ENCODE measurements around the gene ZACN.
"Not testable (repeated sequence)": the region's sequence is repeated elsewhere in the genome, so short reads cannot be mapped to it uniquely, and the experiment has no call there.

The ZACN gene

DNA sequence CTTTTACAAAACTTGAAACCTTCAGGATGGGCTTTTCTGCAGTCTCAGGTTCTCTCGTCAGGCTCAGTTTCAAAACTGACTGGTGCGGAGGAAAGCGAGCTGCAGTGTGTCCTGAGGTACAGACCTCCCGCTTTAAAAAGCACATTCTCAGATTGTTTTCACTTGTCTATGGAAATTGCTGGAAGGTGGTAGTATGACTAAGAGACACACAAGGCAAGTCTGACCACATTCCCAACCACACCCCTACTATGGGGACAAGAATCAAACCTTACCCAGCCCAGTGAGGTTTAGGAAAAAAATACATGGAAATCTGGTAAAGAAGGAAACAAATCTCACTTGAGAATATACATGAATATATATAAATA lies 24.9 kb upstream of the ZACN start:
- DNase-seq (ENCODE audit: low read depth): no peak

DNA sequence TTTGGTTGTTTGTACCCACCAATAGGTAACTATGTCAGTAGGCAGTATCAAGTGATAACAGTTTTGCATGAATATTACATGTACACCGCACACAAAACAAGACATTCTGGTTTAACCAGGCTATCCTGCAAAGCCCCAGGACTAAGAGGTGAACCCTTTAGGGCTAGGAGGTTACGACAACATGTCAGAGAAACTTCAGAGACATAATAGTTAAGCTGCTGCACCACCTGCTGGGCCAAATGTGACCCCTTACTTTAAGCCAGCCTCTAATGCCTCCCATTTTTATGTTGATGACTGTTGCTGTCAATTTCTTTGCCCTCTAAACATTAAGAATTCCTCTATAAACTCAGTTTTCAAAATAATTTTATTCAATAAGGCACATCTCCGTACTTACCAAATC lies 22.1 kb upstream of the ZACN start:
- no peak for DNase-seq (ENCODE audit: low read depth)

DNA sequence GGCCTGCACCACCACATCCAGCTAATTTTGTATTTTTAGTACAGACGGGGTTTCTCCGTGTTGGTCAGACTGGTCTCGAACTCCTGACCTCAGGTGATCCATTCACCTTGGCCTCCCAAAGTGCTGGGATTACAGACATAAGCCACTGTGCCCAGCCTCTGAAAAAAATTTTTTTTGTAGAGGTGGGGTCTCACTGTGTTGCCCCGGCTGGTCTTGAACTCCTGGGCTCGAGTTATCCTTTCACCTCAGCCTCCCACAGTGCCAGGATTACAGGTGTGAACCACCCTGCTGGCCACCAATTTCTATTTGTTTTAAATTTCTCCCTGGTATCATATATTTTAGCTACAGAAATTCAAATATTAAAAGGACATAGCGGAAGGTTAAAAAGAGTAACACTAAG lies 20.7 kb upstream of the ZACN start:
- not testable (repeated sequence) for DNase-seq (ENCODE audit: low read depth)

DNA sequence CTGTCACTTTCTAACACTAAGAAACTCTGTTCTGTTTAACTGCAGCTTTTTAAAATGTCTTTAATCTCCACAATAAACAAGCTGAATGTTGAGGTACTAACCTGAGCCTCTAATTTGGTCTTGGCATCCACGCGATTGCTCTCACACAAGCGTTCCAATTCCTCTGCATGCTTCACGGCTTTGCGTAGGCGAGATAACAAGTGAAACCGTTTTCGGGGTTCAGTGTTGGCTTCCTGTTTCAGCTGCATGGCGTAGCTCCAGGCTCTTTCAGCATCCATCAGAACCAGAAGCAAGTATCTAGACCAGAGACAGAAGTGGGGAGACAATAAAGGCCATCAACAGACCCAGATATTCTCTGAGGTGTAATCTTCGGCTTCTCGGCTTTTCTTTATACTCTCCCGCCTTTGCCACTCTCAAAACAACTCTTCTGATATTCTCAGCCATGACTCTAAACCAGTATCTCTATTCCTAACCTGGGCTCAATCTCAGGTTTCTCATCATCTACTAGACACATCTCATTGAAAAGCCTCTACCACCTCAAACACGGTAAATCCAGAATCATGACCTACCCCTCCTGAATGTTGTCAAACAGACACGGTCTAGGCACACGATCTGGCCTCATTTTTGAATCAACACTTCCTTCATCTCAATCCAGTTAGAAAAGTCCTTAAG lies 15.0 kb upstream of the ZACN start:
- DNase-seq (ENCODE audit: low read depth): no peak

DNA sequence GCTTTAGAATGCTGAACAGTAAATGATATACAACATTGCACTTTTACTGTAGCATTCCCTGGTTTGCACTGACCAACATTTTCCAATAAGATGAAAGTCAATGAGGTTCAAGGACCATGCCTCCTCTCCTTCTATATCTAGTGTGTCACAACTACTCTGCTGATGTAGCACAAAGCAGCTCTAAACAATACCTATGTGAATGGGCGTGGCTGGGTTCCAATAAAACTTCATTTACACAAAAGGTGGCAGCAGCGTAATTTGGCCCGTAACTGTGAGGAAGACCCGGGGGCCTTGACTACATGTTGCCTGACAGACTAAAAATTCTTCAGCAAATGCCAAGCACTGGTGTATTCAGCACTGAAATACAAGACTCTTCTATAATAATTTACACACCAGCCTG lies 13.2 kb upstream of the ZACN start:
- DNase-seq (ENCODE audit: low read depth): no peak

DNA sequence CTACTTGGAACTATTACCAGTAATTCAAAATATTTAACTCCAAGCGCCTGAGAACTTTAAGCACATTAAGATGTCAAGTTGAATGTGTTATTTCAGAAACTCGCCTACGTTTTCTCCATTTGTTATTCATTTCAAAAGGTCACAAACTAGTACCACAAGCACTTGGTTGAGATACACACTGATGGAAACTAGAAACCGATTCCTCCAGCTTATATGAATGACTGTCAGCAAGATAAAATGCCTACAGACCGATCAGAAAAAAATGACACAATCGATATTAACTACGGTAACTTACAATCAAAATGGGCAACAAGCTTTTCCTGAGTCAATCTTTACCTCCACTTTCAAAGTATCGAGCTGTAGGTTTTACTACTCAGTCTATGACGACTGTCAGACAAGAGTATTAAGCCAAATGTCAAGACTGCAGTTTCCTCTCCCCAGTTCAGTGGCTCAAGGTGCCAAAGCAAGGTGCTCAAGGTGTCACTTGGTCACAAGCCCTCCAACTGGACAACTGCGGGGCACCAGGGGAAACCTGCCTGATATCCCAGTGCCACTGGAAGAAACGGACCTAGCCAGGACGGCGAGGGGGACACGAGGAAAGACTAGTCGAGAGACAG lies 7.3 kb upstream of the ZACN start:
- no peak for DNase-seq (ENCODE audit: low read depth)

DNA sequence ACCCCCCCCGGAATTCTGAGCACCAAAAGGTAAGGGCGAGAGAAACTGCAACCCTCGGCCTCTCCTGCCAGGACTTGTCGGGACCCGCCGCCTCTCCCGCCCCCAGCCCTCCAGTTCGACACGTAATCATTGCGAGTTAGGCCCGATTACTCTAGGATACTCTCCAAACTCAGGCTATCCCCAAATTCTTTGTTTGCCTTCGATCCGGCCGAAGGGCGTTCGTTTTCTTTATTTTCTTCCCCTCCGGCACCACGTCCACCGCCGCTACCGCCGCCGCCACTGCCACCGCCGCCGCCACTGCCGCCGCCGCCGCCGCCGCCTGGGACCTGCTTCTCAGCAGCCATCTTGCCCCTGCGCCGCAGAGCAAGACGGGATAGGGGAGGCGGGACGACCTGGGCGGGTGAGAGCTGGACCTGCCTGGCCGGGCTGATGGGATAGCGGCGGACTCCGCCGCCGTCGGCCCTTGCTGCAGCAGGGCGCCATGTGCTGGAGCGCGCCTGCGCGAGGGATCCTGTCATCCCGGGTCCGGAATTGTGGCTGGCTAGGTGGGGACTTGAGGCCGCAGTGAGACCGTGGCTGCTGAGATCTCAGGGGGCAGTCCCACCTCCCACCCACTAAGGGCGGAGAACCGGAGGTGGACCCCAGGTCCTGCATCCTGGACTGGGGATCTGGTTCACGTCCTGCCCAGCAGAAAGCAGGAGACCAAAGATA lies 6.7 kb upstream of the ZACN start, which contains the start of gene SRP68:
Gene SRP68 (minus strand): TSS at position 370 of the 711 bp plus-strand sequence. CDS start 26 bp downstream, at position 344.
- DNase-seq (ENCODE audit: low read depth): peak; percentile 74

DNA sequence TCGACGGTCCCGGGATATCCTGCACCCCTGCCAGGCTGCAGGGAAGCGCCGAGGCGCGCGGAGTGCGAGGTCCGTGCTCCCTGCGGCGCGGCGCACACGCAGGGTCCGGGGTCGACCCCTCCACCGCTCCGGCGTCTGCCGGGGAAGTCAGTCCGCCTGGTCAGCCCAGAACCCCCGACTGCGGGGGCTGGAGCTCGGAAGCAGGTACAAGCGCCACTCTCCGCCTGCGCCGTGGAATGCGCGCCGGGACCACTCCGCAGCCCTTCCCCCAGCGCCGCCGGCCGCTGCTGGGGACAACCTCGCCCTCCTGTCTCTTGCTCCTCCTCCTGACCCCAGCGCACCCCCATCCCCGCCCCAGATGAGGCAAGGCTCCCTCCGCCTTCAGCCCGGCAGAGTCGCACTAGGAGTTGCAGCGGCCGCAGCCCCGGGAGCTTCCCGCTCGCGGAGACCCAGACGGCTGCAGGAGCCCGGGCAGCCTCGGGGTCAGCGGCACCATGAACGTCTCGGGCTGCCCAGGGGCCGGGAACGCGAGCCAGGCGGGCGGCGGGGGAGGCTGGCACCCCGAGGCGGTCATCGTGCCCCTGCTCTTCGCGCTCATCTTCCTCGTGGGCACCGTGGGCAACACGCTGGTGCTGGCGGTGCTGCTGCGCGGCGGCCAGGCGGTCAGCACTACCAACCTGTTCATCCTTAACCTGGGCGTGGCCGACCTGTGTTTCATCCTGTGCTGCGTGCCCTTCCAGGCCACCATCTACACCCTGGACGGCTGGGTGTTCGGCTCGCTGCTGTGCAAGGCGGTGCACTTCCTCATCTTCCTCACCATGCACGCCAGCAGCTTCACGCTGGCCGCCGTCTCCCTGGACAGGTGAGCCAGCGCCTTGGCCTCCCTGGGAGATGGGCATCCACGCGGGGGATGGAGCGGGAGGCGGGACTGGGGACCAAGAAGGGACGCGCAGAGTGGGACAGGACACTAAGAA lies 4.3 kb upstream of the ZACN start, which contains the start of gene GALR2:
Gene GALR2 (plus strand): TSS at position 392 of the 974 bp plus-strand sequence. CDS start 103 bp downstream, at position 495.
- DNase-seq (ENCODE audit: low read depth): no peak

DNA sequence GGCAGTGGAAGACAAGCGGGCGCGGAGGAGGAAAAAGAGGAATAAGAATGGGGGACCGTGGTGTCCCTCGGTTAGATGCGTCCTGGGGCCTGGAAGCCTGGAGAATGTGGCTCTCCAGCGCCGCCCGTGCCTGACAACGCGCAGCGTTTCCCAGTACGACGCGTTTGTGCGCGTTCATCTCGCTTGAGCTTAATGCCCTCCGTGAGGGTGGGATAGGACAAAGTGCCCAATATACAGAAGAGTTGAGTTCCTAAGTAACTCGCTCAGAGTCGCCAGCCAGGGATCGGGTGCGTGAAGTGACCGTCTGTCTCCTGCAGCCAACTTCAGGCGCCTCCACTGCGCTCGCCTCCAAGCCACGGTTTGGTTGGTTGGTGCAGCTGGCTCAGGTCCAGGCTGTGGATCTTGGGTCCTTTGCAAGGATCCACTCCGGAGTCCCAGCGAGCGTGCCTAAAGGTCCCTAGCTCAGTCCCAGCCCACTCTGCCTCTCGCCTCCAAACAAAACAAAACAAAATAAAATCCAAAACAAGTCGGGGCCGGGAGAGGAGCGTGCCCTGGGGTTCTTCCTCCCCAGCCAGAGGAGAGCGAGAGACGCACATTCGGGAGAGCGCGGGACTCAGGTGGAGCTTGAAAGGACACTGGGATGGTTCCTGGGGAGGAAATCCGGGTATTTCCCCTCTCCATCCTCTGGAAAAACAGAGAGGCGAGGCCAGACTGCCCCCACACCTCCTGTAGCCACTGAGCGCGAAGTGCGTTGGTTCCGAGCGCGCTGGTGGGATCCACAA lies 3.4 kb upstream of the ZACN start:
- no peak for DNase-seq (ENCODE audit: low read depth)

DNA sequence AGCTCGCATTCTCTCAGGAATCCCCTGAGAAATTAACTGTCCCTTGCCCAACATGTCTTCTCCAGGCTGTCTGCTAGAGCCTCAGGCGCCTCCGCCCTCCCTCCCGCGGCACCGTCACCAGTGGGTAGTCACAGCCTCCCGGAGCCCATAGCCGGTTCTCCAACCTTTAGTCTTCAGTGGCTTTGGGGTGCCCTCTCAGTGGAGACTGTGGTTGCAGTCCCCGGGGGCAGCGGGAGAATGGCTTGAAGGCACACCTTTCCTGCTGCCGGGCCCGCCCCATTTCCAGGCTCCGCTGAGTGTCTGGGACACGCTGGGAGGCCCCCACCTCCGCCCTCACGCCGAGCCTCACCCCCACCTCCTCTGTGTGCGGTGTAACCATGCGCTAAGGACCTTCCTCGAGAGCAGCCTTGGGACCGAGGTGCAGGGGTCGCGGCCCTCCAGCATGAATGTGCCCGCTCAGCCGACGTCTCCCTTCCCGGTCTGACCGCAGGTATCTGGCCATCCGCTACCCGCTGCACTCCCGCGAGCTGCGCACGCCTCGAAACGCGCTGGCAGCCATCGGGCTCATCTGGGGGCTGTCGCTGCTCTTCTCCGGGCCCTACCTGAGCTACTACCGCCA lies 2.7 kb upstream of the ZACN start:
- DNase-seq (ENCODE audit: low read depth): no peak

DNA sequence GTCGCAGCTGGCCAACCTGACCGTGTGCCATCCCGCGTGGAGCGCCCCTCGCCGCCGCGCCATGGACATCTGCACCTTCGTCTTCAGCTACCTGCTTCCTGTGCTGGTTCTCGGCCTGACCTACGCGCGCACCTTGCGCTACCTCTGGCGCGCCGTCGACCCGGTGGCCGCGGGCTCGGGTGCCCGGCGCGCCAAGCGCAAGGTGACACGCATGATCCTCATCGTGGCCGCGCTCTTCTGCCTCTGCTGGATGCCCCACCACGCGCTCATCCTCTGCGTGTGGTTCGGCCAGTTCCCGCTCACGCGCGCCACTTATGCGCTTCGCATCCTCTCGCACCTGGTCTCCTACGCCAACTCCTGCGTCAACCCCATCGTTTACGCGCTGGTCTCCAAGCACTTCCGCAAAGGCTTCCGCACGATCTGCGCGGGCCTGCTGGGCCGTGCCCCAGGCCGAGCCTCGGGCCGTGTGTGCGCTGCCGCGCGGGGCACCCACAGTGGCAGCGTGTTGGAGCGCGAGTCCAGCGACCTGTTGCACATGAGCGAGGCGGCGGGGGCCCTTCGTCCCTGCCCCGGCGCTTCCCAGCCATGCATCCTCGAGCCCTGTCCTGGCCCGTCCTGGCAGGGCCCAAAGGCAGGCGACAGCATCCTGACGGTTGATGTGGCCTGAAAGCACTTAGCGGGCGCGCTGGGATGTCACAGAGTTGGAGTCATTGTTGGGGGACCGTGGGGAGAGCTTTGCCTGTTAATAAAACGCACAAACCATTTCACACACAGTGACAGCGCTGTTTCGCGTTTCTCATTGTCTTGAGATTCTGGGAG lies 2.0 kb upstream of the ZACN start:
- no peak for DNase-seq (ENCODE audit: low read depth)

DNA sequence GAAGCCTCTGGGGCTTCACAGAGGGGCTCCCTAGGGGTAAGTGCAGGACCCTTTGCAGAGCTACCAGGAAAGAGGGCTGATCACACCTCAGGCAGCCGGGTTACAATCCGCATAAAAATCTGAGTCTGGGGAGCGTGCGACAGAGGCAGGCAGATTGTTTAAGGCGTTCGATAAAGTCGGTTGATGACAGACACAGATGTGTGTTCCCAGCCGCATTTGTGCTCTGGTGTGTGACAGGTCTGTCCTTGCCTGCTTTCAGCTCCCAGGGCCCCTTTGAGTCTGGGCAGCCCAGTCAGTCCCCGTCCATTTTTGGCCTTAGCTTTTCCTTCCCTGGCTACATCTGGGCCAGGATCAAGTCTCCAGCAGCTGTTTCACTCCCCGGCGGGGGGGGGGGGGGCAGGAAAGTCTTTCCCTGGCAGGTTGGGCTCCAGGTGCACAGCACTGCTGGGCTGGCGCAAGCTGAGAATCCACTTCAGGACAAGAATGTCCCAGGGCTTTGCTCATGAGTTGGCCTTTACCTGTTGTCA lies 1.3 kb upstream of the ZACN start:
- no peak for DNase-seq (ENCODE audit: low read depth)

DNA sequence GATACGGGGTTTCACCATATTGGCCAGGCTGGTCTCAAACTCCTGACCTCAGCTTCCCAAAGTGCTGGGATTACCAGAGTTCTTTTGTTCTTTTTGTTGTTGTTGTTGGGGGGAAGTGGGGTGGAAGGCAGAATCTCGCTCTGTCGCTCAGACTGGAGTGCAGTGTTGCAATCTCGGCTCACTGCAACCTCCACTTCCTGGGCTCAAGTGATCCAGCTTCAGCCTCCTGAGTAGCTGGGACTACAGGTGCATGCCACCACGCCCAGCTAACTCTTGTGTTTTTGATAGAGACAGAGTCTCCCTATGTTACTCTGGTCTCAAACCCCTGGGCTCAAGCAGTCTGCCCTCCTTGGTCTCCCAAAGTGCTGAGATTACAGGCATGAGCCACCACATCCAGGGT lies 612 bp upstream of the ZACN start:
- not testable (repeated sequence) for DNase-seq (ENCODE audit: low read depth)

DNA sequence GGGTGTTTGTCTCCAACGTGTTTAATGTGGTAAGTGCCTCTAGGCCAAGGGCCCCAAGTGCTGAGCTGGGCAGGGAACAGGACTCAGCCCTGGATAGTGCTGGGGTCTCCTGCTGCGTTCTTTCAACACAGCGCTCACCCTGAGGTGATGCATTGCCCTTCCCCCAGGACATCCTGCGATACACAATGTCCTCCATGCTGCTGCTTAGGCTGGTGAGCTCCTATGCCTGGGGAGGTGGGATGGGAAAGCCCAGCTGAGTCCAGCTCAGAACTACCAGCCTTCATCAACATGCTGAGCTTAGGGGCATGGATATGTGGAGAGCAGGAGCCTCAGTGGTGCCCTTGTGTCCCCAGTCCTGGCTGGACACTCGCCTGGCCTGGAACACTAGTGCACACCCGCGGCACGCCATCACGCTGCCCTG lies 563 bp downstream of the ZACN start:
- DNase-seq (ENCODE audit: low read depth): no peak

DNA sequence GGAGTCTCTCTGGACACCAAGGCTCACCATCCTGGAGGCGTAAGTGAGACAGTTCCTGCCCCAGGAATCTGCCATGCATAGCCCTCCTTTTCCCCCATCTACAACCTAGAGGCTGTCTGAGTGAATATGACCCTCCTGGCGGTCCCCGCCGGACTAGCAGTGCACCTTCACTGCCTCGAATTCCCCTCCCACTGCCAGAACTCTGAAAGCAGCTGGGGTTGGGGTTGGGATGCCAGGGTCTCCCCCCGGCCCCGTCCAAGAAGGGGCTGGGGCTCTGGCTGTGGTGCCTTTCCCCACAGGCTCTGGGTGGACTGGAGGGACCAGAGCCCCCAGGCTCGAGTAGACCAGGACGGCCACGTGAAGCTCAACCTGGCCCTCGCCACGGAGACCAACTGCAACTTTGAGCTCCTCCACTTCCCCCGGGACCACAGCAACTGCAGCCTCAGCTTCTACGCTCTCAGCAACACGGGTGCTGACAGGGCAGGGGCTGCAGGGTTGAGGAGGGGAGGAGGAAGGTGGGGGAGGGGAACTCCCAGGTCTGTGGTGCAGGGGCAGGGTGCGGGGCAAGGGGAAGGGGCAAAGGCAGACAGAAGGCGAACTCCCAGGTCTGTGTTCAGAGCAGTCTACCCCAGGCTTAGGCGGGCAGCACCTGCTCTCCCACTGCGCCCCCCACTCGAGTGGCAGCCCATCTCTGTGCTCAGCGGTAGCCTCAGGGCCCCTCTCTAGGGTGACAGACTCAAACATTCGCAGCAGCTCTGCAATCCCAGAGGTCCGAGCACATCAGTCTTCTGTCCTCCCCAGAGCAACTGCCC lies 1.2 kb downstream of the ZACN start:
- DNase-seq (ENCODE audit: low read depth): no peak

DNA sequence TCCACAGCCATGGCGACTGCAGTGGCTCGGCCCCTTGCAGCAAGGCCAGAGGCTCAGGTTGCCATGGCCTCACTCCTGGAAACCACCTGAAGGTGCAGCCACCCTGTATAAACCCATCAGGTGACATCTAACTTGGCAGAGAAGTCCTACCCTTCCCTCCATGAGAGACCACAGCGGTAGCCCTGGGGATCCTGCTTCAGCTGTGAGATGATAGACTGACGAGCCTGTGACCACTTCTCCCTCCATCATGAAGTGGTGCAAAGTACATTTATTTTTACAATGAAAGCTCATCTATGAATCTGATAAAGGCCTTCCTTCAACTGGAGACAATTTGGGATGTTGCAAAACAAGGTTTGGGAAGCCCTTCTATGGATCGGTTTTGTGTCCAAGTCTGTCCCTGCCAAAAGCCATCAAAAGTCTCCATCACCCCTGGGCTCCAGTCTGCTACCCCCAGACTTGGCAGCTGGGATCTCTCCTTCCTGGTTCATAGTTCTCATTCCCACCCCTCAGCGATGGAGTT lies 1.8 kb downstream of the ZACN start:
- no peak for DNase-seq (ENCODE audit: low read depth)

DNA sequence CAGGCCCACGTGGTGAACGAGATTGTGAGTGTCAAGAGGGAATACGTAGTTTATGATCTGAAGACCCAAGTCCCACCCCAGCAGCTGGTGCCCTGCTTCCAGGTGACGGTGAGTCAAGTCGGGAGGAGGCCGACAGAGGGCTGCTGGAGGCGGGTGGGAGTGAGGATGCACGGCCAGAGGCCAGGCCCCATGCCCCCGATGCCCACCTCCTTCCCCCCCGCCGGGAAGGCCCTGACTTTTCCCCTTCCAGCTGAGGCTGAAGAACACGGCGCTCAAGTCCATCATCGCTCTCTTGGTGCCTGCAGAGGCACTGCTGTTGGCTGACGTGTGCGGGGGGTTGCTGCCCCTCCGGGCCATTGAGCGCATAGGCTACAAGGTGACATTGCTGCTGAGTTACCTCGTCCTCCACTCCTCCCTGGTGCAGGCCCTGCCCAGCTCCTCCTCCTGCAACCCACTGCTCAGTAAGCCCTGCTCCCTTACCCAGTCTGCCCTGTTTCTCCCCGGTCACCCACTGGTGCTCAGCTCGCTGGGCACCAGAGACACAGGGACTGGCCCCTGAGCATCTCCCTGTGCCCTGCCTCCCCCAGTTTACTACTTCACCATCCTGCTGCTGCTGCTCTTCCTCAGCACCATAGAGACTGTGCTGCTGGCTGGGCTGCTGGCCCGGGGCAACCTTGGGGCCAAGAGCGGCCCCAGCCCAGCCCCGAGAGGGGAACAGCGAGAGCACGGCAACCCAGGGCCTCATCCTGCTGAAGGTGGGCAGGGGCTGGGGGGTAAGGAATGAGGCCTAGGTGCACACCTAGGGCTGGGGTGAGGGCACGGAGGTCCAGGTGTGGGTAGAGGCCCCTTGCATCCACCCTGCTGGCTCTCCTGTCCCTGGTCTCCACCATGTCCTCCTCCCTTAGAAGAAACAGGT lies 2.6 kb downstream of the ZACN start:
- no peak for DNase-seq (ENCODE audit: low read depth)

All from stimulated activated CD8-positive, alpha-beta memory T cell treated with anti-CD3 and anti-CD28 coated beads, Interleukin-12 subunit alpha, Interleukin-12 subunit beta, amount 100 ng/mL, for 4 hours (primary cell).